ENCODE data around the gene CHRM1.

Gene CHRM1

GRCh38 chr11:62902932-62903331 is 18.2 kb downstream of the CHRM1 start:
- TF ChIP-seq CTCF (IDR thresholded peaks at IDR 0.05; ENCODE audit: control insufficient read depth, extremely low read depth, insufficient read depth): no peak
- H3K4me3 ChIP-seq (ENCODE audit: low read depth, low read length): no peak overlapping the region
- no peak for DNase-seq (ENCODE audit: low read depth)

- TF ChIP-seq CTCF (IDR thresholded peaks at IDR 0.05; ENCODE audit: control insufficient read depth, extremely low read depth, insufficient read depth): no peak
- DNase-seq (ENCODE audit: low read depth): no peak
- no peak overlapping the region for H3K4me3 ChIP-seq (ENCODE audit: low read depth, low read length)
Observed at GRCh38 chr11:62898027-62898426, 23.1 kb downstream of the CHRM1 start.

- TF ChIP-seq CTCF (IDR thresholded peaks at IDR 0.05; ENCODE audit: control insufficient read depth, extremely low read depth, insufficient read depth): no peak
- DNase-seq (ENCODE audit: low read depth): no peak
- H3K4me3 ChIP-seq (ENCODE audit: low read depth, low read length): no peak overlapping the region
Observed at GRCh38 chr11:62897311-62897710, 23.9 kb downstream of the CHRM1 start.

- TF ChIP-seq CTCF (IDR thresholded peaks at IDR 0.05; ENCODE audit: control insufficient read depth, extremely low read depth, insufficient read depth): no peak
- DNase-seq (ENCODE audit: low read depth): peak; percentile 89
- no peak overlapping the region for H3K4me3 ChIP-seq (ENCODE audit: low read depth, low read length)
Observed at GRCh38 chr11:62896049-62896448, 25.1 kb downstream of the CHRM1 start.

GRCh38 chr11:62895501-62895900 is 25.7 kb downstream of the CHRM1 start:
- no peak for TF ChIP-seq CTCF (IDR thresholded peaks at IDR 0.05; ENCODE audit: control insufficient read depth, extremely low read depth, insufficient read depth)
- DNase-seq (ENCODE audit: low read depth): no peak
- no peak overlapping the region for H3K4me3 ChIP-seq (ENCODE audit: low read depth, low read length)

GRCh38 chr11:62892077-62892922 is 28.9 kb downstream of the CHRM1 start:
- no peak overlapping the region for H3K4me3 ChIP-seq (ENCODE audit: low read depth, low read length)
- no peak for TF ChIP-seq CTCF (IDR thresholded peaks at IDR 0.05; ENCODE audit: control insufficient read depth, extremely low read depth, insufficient read depth)
- DNase-seq (ENCODE audit: low read depth): no peak

All from LNCaP clone FGC (cell line).